GM19463 (cell line): ENCODE measurements around the gene CNGA1.
"Not testable (repeated sequence)": the region's sequence is repeated elsewhere in the genome, so short reads cannot be mapped to it uniquely, and the experiment has no call there.

Source experiments
- ATAC-seq: cut with Tn5 transposase; IDR thresholded peaks from one replicate; pipeline ENCODE4 v1.9.1; 2021; ENCODE audit warnings: mild to moderate bottlenecking, moderate library complexity; ENCODE audit not compliant: unreplicated experiment

CNGA1 gene

GRCh38 chr4:48031802-48032525 lies 15.5 kb upstream of the CNGA1 start:
- ATAC-seq = no peak

- ATAC-seq = no peak
These were observed 14.0 kb upstream of the CNGA1 start for GRCh38 chr4:48030470-48030869.

- ATAC-seq = peak; percentile 55
These were observed 12.2 kb upstream of the CNGA1 start for GRCh38 chr4:48028696-48029095.

GRCh38 chr4:48027653-48028052 lies 11.2 kb upstream of the CNGA1 start:
- peak; percentile 84 for ATAC-seq

GRCh38 chr4:48025005-48025404 lies 8.5 kb upstream of the CNGA1 start:
- ATAC-seq = no peak

GRCh38 chr4:48024522-48024921 lies 8.0 kb upstream of the CNGA1 start:
- ATAC-seq = no peak

GRCh38 chr4:48022192-48022799 lies 5.8 kb upstream of the CNGA1 start:
- ATAC-seq = no peak

- no peak for ATAC-seq
These were observed 4.6 kb upstream of the CNGA1 start for GRCh38 chr4:48021100-48021499.

GRCh38 chr4:48018112-48018511 lies 1.6 kb upstream of the CNGA1 start:
- ATAC-seq = no peak

- ATAC-seq = no peak
These were observed 659 bp upstream of the CNGA1 start for GRCh38 chr4:48017108-48017571.

- ATAC-seq = no peak
These were observed 803 bp downstream of the CNGA1 start for GRCh38 chr4:48015678-48016077.

GRCh38 chr4:48015216-48015615 lies 1.3 kb downstream of the CNGA1 start:
- no peak for ATAC-seq

- no peak for ATAC-seq
These were observed 3.7 kb downstream of the CNGA1 start for GRCh38 chr4:48012824-48013223.

GRCh38 chr4:48011722-48012121 lies 4.8 kb downstream of the CNGA1 start:
- ATAC-seq = no peak

GRCh38 chr4:48010906-48011305 lies 5.6 kb downstream of the CNGA1 start:
- ATAC-seq = not testable (repeated sequence)

- ATAC-seq = no peak
These were observed 8.4 kb downstream of the CNGA1 start for GRCh38 chr4:48008021-48008596.

- no peak for ATAC-seq
These were observed 10.7 kb downstream of the CNGA1 start for GRCh38 chr4:48005781-48006180.

GRCh38 chr4:48003568-48003967 lies 12.9 kb downstream of the CNGA1 start:
- ATAC-seq = not testable (repeated sequence)

- no peak for ATAC-seq
These were observed 14.2 kb downstream of the CNGA1 start for GRCh38 chr4:48002267-48002666.

GRCh38 chr4:47996021-47996420 lies 20.5 kb downstream of the CNGA1 start:
- ATAC-seq = no peak

- not testable (repeated sequence) for ATAC-seq
These were observed 24.0 kb downstream of the CNGA1 start for GRCh38 chr4:47992475-47992874.

GRCh38 chr4:47990145-47990544 lies 26.3 kb downstream of the CNGA1 start:
- no peak for ATAC-seq
